ENCODE data around the gene TSNAX. TPM values are rescaled to one million over a fixed set of nuclear protein-coding genes. Genes with fewer than 3 reads are reported as not detected.
"Not testable (repeated sequence)": the region's sequence is repeated elsewhere in the genome, so short reads cannot be mapped to it uniquely, and the experiment has no call there.

Gene TSNAX
- total RNA-seq, 2 donors from 2014 or later: 32.3 to 55.2 TPM

- no peak for ATAC-seq
- Mint-ChIP-seq H3K4me3 (no peak overlapping the region), H3K27me3 (no peaks in the 10 kb centered on the region), H3K9me3 (no peaks in the 10 kb centered on the region), H3K27ac (no peak overlapping the region), H3K4me1 (ENCODE audit: low read depth in 2 of 2) (peaks cover 20 to 30% of the 10 kb centered on the region in 2 donors), H3K36me3 (peaks cover 4% of the 10 kb centered on the region)
- DNase-seq (ENCODE audit: low spot score): no peak
Observed at GRCh38 chr1:231557898-231558707, 29.6 kb downstream of the TSNAX start.

- Mint-ChIP-seq H3K27ac (no peak overlapping the region), H3K9me3 (no peaks in the 10 kb centered on the region), H3K36me3 (peaks cover 11% of the 10 kb centered on the region), H3K4me3 (no peak overlapping the region), H3K27me3 (no peaks in the 10 kb centered on the region), H3K4me1 (ENCODE audit: low read depth in 2 of 2) (peaks cover 20 to 36% of the 10 kb centered on the region in 2 donors)
- DNase-seq (ENCODE audit: low spot score) (no peak), ATAC-seq (no peak)
Observed at GRCh38 chr1:231558708-231559185, 30.3 kb downstream of the TSNAX start.

- Mint-ChIP-seq H3K36me3 (peaks cover 20% of the 10 kb centered on the region), H3K27me3 (no peaks in the 10 kb centered on the region), H3K9me3 (no peaks in the 10 kb centered on the region), H3K4me1 (ENCODE audit: low read depth in 2 of 2) (peaks cover 6 to 21% of the 10 kb centered on the region in 2 donors), H3K4me3 (no peak overlapping the region), H3K27ac (no peak overlapping the region)
- ATAC-seq: no peak
- DNase-seq (ENCODE audit: low spot score): no peak
Observed at GRCh38 chr1:231561647-231562383, 33.3 kb downstream of the TSNAX start.

- no peak for DNase-seq (ENCODE audit: low spot score)
- Mint-ChIP-seq H3K27ac (no peak overlapping the region), H3K9me3 (no peaks in the 10 kb centered on the region), H3K27me3 (no peaks in the 10 kb centered on the region), H3K4me1 (ENCODE audit: low read depth in 2 of 2) (peaks cover 0 to 10% of the 10 kb centered on the region in 2 donors), H3K4me3 (no peak overlapping the region), H3K36me3 (peaks cover 30% of the 10 kb centered on the region)
- no peak for ATAC-seq
Observed at GRCh38 chr1:231563247-231563646, 34.8 kb downstream of the TSNAX start.

GRCh38 chr1:231564373-231564772 is 35.9 kb downstream of the TSNAX start:
- Mint-ChIP-seq H3K27me3 (no peaks in the 10 kb centered on the region), H3K36me3 (peaks cover 30% of the 10 kb centered on the region), H3K4me1 (ENCODE audit: low read depth in 2 of 2) (peaks cover 0 to 10% of the 10 kb centered on the region in 2 donors), H3K9me3 (no peaks in the 10 kb centered on the region), H3K27ac (no peak overlapping the region), H3K4me3 (no peak overlapping the region)
- no peak for DNase-seq (ENCODE audit: low spot score)
- ATAC-seq: no peak

- H3K4me3 Mint-ChIP-seq: no peak overlapping the region
- H3K36me3 Mint-ChIP-seq: peaks cover 27% of the 10 kb centered on the region
- H3K27me3 Mint-ChIP-seq: no peaks in the 10 kb centered on the region
- no peak overlapping the region for H3K27ac Mint-ChIP-seq
- H3K9me3 Mint-ChIP-seq: no peaks in the 10 kb centered on the region
- ATAC-seq (no peak), DNase-seq (ENCODE audit: low spot score) (no peak)
- peaks cover 0 to 10% of the 10 kb centered on the region in 2 donors for H3K4me1 Mint-ChIP-seq (ENCODE audit: low read depth in 2 of 2)
Observed at GRCh38 chr1:231566496-231566895, 38.0 kb downstream of the TSNAX start.

GRCh38 chr1:231570262-231570661 is 41.8 kb downstream of the TSNAX start:
- not testable (repeated sequence) for H3K4me3 Mint-ChIP-seq; H3K27ac Mint-ChIP-seq; ATAC-seq; DNase-seq (ENCODE audit: low spot score); H3K9me3 Mint-ChIP-seq; H3K27me3 Mint-ChIP-seq; H3K4me1 Mint-ChIP-seq (ENCODE audit: low read depth in 2 of 2)
- peaks cover 10% of the 10 kb centered on the region for H3K36me3 Mint-ChIP-seq

- Mint-ChIP-seq H3K36me3 (peaks cover 10% of the 10 kb centered on the region), H3K27ac (no peak overlapping the region), H3K4me3 (no peak overlapping the region), H3K4me1 (ENCODE audit: low read depth in 2 of 2) (no peaks in the 10 kb centered on the region), H3K9me3 (no peaks in the 10 kb centered on the region), H3K27me3 (no peaks in the 10 kb centered on the region)
- no peak for DNase-seq (ENCODE audit: low spot score)
- ATAC-seq: no peak
Observed at GRCh38 chr1:231571904-231572303, 43.4 kb downstream of the TSNAX start.

- no peak for ATAC-seq
- H3K9me3 Mint-ChIP-seq: no peaks in the 10 kb centered on the region
- no peak for DNase-seq (ENCODE audit: low spot score)
- no peak overlapping the region for H3K4me3 Mint-ChIP-seq
- no peak overlapping the region for H3K27ac Mint-ChIP-seq
- no peaks in the 10 kb centered on the region for H3K36me3 Mint-ChIP-seq
- no peaks in the 10 kb centered on the region for H3K27me3 Mint-ChIP-seq
- H3K4me1 Mint-ChIP-seq (ENCODE audit: low read depth in 2 of 2): no peaks in the 10 kb centered on the region
Observed at GRCh38 chr1:231575472-231575871, 47.0 kb downstream of the TSNAX start.

GRCh38 chr1:231576804-231577718 is 48.6 kb downstream of the TSNAX start:
- H3K27me3 Mint-ChIP-seq: no peaks in the 10 kb centered on the region
- H3K9me3 Mint-ChIP-seq: no peaks in the 10 kb centered on the region
- no peaks in the 10 kb centered on the region for H3K36me3 Mint-ChIP-seq
- ATAC-seq (no peak), DNase-seq (ENCODE audit: low spot score) (no peak)
- H3K27ac Mint-ChIP-seq: no peak overlapping the region
- no peaks in the 10 kb centered on the region for H3K4me1 Mint-ChIP-seq (ENCODE audit: low read depth in 2 of 2)
- no peak overlapping the region for H3K4me3 Mint-ChIP-seq

- DNase-seq (ENCODE audit: low spot score): no peak
- ATAC-seq: no peak
- H3K36me3 Mint-ChIP-seq: no peaks in the 10 kb centered on the region
- no peaks in the 10 kb centered on the region for H3K9me3 Mint-ChIP-seq
- no peaks in the 10 kb centered on the region for H3K4me1 Mint-ChIP-seq (ENCODE audit: low read depth in 2 of 2)
- no peak overlapping the region for H3K27ac Mint-ChIP-seq
- no peaks in the 10 kb centered on the region for H3K27me3 Mint-ChIP-seq
- H3K4me3 Mint-ChIP-seq: no peak overlapping the region
Observed at GRCh38 chr1:231580874-231581273, 52.4 kb downstream of the TSNAX start.

GRCh38 chr1:231581859-231582258 is 53.4 kb downstream of the TSNAX start:
- no peaks in the 10 kb centered on the region for H3K4me1 Mint-ChIP-seq (ENCODE audit: low read depth in 2 of 2)
- no peak overlapping the region for H3K27ac Mint-ChIP-seq
- no peaks in the 10 kb centered on the region for H3K36me3 Mint-ChIP-seq

GRCh38 chr1:231583376-231583775 is 54.9 kb downstream of the TSNAX start:
- Mint-ChIP-seq H3K4me3 (no peak overlapping the region), H3K27ac (no peak overlapping the region), H3K4me1 (ENCODE audit: low read depth in 2 of 2) (no peaks in the 10 kb centered on the region), H3K27me3 (no peaks in the 10 kb centered on the region), H3K36me3 (no peaks in the 10 kb centered on the region), H3K9me3 (no peaks in the 10 kb centered on the region)
- DNase-seq (ENCODE audit: low spot score) (no peak), ATAC-seq (no peak)

More at GRCh38 chr1:231581859-231582258, 53.4 kb downstream of the TSNAX start:
- H3K27me3 Mint-ChIP-seq: no peaks in the 10 kb centered on the region
- ATAC-seq: no peak
- H3K4me3 Mint-ChIP-seq: no peak overlapping the region
- no peak for DNase-seq (ENCODE audit: low spot score)
- no peaks in the 10 kb centered on the region for H3K9me3 Mint-ChIP-seq
